Stimulated activated CD4-positive, alpha-beta T cell treated with anti-CD3 and anti-CD28 coated beads, Interleukin-1b, Interleukin-23, amount 100 ng/mL, for 48 hours (primary cell): ENCODE results near the gene RUFY4.

Experiments used
- DNase-seq: peaks from one replicate; pipeline ENCODE4 v3.0.0-alpha.2; 2020

Gene RUFY4

DNA sequence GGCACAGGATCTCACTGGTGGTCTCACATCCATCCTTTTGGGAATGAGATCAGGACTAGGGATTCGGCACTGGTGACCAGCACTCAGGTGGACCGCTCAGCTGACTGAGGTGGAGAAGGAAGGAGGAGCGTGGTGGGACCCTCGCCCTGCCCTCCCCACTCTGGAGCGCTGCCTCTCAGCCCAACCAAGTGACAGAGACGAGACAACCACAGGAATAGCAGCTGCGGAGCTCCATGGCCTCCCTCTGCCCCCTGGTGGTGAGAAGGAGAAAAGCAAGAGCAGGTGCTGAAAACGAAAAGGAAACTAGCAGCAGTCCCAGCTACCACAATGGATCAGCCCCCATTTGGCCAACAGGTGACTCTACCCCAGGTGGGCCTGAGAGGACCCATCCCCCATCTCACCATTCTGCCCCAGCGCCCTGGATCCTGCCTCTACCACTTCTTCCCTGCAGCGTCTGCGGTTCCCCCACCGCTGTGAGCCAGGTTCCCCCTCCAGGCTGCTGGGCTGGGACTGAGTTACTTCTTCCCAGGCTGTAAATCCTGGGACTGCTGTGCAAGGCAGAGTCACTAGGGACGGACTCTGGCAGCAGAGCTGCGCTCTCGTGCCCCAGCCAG is at the start of gene RUFY4:
TSS of gene RUFY4 (plus strand) at position 533 of the 614 bp plus-strand sequence. CDS start 1,353 bp downstream, outside the sequence.
- peak; percentile 69 for DNase-seq

- DNase-seq = no peak
Measured at GRCh38 chr2:218019411-218020060, 49.5 kb upstream of the RUFY4 start.

GRCh38 chr2:218020281-218020680 is 48.8 kb upstream of the RUFY4 start:
- DNase-seq = no peak

DNA sequence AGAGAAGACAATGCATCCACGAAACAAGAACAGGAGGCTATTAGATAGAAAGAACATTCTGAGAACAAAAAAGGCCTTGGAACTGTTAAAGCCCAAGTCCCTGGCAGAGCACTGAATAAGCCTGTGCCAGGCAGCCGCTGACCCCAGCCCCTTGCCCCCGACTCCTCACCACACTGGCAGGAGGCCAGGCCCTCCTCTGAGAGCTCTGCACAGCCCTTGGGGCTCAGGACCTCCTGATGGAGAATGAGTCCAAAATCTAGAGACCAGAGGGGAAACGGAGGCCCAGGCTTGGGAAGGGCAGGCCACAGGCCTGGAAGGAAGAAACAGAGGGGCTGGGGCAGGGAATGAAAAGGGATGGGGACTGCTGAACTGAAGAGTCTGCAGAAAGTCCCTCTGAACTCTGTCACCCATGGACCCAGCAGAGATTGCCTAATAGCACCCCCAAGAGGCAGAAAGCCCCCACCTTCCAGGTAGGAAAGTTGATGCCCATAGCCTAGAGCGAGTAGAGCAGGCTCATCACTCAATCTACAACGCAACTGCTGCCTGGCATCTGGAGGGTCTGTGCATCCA is 48.0 kb upstream of the RUFY4 start:
- no peak for DNase-seq

GRCh38 chr2:218021536-218022071 is 47.4 kb upstream of the RUFY4 start:
- DNase-seq = no peak

GRCh38 chr2:218022131-218022850 is 46.8 kb upstream of the RUFY4 start:
- DNase-seq = no peak

DNA sequence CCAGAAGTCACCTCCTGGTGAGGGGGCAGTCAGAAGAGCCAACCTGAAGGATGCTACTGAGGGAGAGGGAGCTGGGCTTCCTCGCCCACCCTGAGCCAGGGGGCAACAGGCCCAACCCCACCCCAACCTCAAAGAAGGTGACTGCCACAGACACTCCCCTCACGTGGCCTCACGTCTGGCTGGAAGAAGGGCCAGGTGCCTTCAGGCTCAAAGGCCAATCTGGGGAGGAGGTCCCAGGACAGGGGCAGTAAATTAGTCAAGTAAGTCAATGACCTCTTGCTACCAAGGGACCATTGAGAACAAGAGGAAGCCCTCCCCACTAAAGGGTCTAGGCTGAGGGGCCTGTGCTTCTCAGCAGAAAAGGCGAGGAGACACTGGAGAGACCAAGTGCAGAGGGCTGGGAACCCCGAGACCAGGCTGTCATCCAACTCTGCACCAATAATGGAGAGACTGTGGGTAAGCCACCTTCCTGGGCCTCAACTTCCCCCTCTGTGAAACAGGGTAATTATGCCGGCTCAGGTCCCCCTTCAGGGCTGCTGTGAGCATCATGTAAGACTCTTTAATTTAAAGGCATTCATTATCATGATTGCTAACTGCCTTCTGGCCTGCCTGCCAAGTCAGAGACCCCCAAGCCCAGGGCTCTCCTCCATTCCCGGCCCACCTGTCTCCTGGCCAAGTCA is 46.1 kb upstream of the RUFY4 start:
- DNase-seq = no peak

- no peak for DNase-seq
Measured at GRCh38 chr2:218023636-218024035, 45.4 kb upstream of the RUFY4 start.

- DNase-seq = no peak
Measured at GRCh38 chr2:218024336-218024735, 44.7 kb upstream of the RUFY4 start.

- DNase-seq = no peak
Measured at GRCh38 chr2:218024871-218025270, 44.2 kb upstream of the RUFY4 start.

- DNase-seq = no peak
Measured at GRCh38 chr2:218026244-218026643, 42.8 kb upstream of the RUFY4 start.

DNA sequence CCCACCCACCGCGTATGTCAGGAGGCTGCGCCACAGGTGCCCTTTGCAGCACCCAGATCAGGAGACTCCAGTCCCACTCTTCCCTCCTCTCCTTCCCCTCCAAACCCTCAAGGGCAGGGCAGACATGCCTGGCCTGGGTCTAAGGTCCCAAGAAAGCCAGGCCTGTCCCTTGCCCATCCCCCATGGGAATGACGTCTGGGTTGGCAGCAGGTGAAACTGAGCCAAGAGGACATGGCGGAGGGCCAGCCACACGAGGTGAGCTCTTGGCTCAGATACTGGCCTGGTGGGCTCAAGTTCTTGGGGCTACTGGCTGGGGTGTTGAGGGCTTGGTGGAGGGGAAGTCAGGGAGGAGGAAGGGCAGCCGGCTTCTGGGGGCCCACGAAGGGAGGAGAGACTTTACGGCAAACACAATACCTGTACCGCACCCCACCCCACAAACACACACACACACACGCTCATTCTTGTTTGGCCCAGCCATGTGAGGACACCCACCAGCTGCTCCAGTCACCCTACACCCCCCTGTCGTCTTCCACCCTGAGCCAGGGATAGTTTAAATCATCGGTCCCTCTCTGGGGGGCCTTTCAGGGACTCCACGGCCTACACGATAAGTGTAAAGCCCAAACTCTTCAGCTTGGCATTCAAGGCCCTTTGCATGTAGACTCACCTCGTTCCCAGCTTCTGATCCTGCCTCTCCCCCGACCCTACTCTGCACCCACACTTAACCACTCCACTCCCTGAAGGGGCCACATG is 42.2 kb upstream of the RUFY4 start:
- DNase-seq = no peak

DNA sequence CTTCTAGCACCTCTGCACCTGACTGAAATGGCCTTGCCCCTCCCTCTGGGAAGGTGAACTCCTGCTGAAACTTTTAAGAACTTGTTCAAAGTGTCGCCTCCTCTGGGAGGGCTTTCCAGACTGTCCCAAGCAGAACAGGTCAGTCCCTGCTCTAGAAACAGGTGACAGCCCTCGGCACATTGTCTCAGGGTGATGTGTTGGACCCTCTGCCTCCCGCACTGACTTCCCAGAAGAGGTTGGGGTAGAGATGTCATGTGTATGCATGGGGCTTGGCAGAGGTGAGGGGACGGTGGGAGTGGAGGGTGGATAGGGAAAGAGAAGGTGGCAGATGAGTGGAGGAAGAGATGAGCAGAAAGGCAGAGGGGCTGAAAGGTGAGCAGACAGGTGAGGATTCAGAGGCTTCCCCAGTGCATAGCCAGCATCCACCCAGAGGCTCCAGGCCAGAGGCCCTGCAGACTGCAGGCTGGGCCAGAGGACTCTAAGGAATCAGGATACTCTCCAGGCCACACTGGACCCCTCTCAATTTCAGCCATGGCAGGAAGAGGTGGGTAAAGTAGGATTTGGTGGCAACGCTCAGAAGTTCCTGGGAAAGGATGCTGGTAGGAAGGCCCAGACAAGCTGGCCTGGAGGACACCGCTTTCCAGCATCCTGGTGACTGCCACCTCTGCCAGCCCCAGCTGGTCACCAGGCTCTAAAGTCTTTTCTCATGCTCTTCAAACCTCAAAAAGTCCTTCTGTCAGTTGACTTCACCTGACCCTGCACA is 41.4 kb upstream of the RUFY4 start:
- no peak for DNase-seq

DNA sequence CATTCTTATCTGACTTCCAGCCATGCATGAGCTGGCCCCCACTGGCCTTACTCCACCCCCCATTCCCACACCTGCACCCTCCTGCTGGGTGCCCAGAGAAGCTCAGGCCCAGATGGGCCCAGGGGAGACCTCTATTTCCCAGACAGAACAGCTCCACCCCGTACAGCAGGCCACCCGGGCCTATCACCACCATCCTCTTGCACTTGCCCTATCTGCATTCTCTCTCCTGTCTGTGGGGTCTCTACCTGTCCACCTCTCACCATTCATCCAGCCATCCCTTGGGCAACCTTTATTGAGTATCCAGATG is 40.9 kb upstream of the RUFY4 start:
- DNase-seq = no peak

DNA sequence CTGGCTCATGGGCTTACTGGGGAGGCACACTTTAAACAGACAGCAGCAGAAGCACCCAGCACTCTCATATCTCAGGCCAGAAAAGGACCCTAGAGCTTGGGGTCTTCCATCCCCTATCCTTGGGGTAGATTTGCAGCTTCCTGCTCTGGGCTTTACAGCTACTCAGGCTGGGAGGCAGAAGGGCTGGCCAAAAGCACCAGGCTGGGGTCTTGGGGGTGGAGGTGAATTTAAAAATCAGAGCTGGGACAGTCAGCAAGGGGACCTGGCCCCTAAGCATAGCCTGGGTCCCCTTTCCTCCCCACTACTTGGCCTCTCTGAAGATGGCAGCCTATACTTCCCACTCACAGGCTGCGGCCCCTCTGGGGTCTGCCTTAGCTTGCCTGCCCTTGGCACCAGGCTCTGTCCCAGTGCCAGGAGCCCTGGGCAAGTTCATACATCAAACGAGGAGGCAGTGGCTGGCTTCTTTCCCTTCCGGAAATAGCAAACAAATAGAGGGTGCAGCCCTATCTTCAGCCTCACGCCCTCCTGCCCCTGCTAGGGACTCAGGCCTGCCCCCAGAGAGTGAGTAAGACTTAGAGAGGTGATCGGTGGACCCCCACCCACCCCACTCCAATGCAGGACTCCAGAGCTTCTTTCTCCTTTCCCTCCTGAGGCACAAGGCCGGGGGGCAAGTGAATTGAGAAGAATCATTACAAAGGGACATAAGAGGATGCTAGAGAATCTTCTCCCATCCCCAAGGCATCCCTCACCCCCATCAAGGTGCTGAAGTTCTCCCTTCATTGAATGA is 40.3 kb upstream of the RUFY4 start:
- DNase-seq = no peak

DNA sequence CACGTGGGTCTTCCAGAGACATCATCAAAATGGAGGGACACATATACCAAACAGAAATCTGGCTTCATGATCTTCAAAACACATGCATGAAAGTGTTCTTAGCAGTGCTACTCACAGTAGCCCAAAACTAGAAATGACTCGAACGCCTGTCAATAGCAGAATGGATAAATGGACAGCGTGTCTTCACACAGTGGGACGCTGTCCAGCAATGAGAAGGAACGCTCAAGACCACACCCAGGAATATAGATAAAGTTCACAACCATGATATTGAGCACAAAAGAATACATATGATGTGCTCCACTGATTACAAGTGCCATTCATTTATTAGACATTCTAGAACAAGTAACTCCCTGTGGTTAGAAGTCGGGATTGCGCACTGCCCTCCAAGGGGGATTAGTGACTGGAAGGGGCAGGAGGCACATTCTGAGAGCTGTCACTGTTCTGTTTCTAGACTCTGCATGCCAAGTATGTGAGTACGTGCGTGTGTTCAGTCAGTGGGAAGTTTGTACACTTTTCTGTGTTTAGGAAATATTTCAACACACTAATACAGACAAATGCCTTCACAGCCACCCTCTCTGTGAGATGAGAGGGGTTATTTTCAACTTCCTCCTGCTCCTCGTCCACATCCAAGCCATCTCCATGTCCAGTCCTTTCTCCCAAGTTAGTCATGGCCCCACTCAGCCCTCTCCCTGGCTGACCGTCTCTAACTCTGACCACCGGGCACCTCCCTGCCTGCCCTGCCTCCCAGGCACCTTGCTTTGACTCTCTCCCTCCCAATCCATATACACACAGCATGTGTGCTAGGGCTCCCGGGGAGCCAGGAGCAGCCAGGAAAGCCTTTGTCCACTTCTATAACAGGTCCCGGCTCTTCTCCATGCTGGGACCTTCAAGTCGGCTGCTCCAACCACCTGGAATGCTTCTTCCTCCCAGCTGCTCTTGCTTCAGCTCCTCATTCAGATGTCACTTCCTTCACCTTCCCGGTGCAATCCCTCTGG is 39.4 kb upstream of the RUFY4 start:
- no peak for DNase-seq

DNA sequence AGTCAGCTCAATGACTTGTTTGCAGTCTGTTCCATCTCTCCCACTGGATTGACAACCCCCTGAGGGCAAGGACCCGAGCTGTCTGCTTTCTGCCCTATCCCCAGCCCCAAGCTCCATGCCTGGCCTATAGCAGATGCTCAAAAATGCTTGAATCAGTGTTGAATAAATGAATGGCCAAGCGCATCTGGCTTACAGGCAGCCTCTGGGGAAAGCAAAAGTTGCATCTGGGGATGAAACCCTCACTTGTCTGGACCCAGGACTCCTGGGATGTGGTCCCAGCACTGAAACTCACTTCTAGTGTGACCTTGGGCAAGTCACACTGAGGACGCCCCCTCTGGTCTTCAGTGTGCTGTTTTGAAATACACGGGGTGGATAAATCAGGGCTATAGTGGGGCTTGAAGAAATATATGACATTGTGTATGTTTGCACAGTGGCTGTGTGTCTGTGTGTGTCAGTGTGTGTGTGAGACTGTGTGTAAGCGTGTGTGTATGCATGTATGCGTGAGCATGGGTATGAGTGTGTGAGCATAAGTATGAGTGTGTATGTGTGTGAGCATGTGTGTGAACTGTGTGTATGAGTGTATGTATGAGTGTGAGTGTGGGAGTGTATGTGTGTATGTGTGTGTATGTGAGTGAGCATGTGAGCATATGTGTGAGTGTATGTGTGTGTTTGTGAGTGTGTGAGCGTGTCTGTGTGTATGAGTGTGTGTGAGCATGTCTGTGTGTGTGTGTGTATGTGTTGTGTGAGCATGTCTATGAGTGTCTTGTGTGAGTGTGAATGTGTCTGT is 38.5 kb upstream of the RUFY4 start:
- DNase-seq = no peak

- no peak for DNase-seq
Measured at GRCh38 chr2:218031261-218031660, 37.8 kb upstream of the RUFY4 start.
